GM19351 (cell line): ENCODE measurements around the gene OTOGL.
"Not testable (repeated sequence)": the region's sequence is repeated elsewhere in the genome, so short reads cannot be mapped to it uniquely, and the experiment has no call there.

Source experiments
- ATAC-seq: cut with Tn5 transposase; IDR thresholded peaks from one replicate; pipeline ENCODE4 v1.9.1; 2021; ENCODE audit warnings: mild to moderate bottlenecking, moderate library complexity; ENCODE audit not compliant: unreplicated experiment

The OTOGL gene

GRCh38 chr12:80213871-80214270, 114.5 kb downstream of the OTOGL start:
- no peak for ATAC-seq

DNA sequence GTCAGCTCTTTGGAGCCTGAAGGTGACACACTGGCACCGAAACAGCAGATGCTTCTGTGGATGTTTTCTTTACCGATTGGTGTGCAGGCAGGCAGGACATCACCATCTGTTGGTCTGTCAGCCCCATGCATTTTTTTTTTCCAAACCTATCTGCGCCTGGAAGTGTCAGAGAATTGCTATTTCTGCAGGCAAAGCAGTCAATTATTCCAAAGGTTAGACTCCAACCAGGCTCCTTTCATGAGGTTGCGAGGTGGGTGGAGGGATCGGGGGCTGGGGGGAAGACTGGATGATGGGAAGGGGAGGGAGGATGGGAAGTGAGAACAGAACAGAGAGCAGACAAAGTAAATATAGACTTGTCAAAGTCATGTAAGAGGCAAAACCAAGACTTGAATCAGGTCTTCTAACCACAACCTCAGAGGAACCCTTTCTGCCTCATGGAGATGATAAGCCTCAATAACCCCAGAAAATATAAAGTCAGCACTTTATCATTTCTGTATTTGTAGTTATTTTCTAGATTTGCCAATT, 117.7 kb downstream of the OTOGL start:
- ATAC-seq: peak; percentile 85

GRCh38 chr12:80218925-80219324, 119.6 kb downstream of the OTOGL start:
- not testable (repeated sequence) for ATAC-seq

DNA sequence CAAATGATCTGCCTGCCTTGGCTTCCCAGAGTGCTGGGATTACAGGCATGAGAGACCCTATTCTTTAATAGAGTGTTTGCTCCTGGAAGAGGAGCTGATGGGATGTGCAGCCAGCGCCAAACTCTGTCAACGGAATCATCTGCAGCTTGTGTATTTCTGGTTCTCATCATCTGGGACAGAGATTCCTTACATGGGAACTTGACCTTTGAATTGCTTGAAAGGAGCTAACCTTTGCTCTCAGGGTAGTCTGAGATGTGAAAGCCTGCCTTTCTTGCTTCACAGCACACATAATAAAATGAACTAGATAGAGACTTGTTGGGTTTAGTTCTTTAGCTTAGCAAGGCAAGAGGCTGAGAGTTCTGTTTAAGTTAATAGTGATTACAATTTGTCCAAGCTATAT, 120.0 kb downstream of the OTOGL start:
- ATAC-seq: no peak

GRCh38 chr12:80222261-80222660, 122.9 kb downstream of the OTOGL start:
- ATAC-seq: peak; percentile 53

GRCh38 chr12:80226576-80226975, 127.2 kb downstream of the OTOGL start:
- no peak for ATAC-seq

DNA sequence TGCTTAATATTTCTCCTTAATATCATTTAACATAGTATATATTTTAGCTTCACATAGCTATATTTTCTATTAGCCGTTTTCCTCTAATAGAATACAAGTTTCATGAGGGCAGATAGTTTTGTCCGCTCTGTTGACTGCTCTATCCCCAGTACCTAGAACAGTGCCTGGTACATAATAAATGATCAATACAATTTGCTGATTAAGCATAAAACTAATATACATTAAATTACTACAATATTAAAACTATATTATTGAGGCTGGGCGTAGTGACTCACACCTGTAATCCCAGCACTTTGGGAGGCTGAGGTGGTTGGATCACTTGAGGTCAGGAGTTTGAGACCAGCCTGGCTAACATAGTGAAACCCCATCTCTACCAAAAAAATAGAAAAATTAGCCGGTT, 128.6 kb downstream of the OTOGL start:
- not testable (repeated sequence) for ATAC-seq

DNA sequence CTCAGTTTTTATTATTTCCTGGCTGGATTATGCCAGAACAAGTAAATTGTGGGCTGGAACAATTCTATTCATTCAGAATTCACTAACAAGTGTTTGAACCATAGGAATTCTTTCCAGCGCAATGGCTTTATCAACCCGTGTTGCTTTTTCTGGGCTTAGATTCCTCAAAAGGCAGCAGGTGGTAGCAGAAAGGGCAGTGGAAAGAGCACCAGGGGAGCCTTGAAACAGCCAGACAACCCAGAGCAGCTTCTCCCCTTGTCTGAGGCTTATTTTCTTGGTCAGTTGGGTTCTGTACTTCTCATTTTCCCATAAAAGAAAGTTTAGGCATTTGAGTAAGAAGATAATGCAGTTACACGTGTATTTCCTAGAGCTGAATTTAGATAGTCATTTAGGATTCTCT, 130.7 kb downstream of the OTOGL start:
- no peak for ATAC-seq

- no peak for ATAC-seq
Observed at GRCh38 chr12:80232837-80233236, 133.5 kb downstream of the OTOGL start.

- no peak for ATAC-seq
Observed at GRCh38 chr12:80233926-80234325, 134.6 kb downstream of the OTOGL start.

GRCh38 chr12:80234667-80235066, 135.3 kb downstream of the OTOGL start:
- no peak for ATAC-seq

- ATAC-seq: no peak
Observed at GRCh38 chr12:80235944-80236343, 136.6 kb downstream of the OTOGL start.

DNA sequence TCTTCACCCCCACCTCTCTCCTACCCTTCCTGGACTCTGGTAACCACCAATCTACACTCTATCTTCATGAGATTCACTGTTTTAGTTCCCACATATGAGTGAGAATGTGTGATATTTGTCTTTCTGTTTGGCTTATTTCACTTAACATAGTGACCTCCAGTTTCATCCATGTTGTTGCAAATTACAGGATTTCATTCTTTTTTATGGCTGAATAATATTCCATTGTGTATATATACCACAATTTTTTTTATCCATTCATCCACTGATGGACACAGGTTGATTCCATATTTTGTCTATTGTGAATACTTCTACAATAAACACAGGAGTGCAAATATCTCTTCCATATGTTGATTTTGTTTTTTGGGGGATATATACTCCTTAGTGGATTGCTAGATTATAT, 140.5 kb downstream of the OTOGL start:
- ATAC-seq: no peak

- no peak for ATAC-seq
Observed at GRCh38 chr12:80241576-80242273, 142.4 kb downstream of the OTOGL start.

DNA sequence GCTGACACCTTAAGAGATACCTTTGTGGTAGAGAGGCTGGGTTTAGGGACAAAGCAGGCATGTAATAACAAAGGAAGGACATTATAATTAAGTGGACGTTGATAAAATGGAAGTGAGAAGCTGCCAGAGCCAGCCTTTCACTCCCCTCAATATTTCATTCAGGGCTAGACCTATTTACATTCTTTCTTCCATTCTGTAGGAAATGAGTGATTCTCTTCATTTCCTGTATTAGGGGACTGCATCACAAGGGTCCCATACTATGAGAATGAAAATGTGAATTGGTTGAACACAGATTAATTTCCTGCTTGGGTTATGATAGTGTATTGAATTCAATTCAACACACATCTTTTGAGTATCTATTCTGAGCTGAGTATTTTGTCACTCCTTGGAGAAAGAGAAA, 143.0 kb downstream of the OTOGL start:
- no peak for ATAC-seq

- ATAC-seq: not testable (repeated sequence)
Observed at GRCh38 chr12:80249581-80249980, 150.2 kb downstream of the OTOGL start.

DNA sequence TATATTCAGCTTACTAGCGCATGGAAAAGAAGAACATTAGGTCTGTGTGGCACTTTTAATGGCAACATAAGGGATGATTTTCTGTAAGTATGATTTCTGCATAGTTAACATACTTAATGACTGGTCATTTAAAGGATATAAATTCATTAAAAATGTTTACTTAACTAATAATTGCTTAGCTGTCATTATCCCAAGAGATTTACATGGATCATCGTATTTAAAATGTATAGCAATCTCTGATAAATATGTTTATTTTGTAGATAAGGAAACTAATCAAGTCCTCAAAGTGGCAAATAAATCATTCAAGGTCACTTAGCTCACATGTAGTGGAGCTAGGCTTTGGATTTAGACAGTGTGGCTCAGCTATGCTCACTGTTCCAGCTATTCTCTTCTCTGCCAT, 158.6 kb downstream of the OTOGL start:
- ATAC-seq: no peak

GRCh38 chr12:80260269-80260668, 160.9 kb downstream of the OTOGL start:
- ATAC-seq: no peak

- no peak for ATAC-seq
Observed at GRCh38 chr12:80261403-80261802, 162.1 kb downstream of the OTOGL start.

- ATAC-seq: no peak
Observed at GRCh38 chr12:80262346-80262745, 163.0 kb downstream of the OTOGL start.

DNA sequence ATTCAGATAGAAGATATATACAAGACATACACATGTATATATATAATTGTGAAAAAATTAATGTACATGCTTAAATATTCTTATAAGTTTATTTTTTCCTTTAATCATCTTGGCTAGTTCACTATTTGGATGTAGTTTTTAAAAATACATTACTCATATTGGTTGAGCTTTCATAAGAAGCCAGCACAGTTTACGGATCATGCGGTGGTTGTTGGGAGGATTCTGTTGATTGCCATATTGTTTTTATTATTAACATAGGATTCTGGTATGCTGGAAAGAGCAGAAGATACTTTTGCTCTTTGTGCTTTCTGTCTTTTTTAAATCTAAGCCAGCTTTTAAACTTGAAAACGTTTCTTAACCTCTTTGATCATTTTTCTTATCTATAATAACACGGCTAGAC, 163.4 kb downstream of the OTOGL start:
- no peak for ATAC-seq

GRCh38 chr12:80264386-80264785, 165.0 kb downstream of the OTOGL start:
- no peak for ATAC-seq

DNA sequence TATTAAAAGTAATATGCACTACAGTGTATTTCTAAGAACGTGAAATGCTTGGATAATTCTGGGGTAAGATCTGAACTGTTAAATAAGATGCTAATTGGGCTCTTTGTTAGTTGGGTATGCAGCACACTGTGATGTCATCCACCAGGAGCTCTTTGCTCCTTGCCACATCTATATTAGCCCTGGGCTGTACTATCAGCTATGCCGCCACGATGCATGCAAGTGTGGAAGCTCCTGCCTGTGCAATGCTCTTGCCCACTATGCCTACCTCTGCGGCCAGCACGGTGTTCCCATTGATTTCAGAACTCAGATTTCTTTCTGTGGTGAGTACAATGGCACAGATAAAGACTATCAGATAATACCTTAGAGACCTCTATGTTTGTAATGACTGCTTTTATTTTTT, 165.6 kb downstream of the OTOGL start:
- ATAC-seq: no peak
